Endometrium (tissue), 2 donors: ENCODE results near the gene BABAM2.
"Not testable (repeated sequence)": the region's sequence is repeated elsewhere in the genome, so short reads cannot be mapped to it uniquely, and the experiment has no call there.

Experiments
- FAIRE-seq: peaks from 2 replicates; lab custom pipeline; 2012; peaks lifted over from hg19 to GRCh38; lab: Jason Lieb, UNC
- donor health status: control.
- donor health status: control.

BABAM2 gene

GRCh38 chr2:28074137-28074536 lies 183.6 kb downstream of the BABAM2 start:
- no peak for FAIRE-seq

GRCh38 chr2:28080911-28081310 lies 190.4 kb downstream of the BABAM2 start:
- peak; percentile 94 for FAIRE-seq

- FAIRE-seq = no peak
These were observed 191.6 kb downstream of the BABAM2 start for GRCh38 chr2:28082131-28082530.

- no peak for FAIRE-seq
These were observed 192.9 kb downstream of the BABAM2 start for GRCh38 chr2:28083476-28083875.

GRCh38 chr2:28084564-28084963 lies 194.0 kb downstream of the BABAM2 start:
- no peak for FAIRE-seq

- peak; percentile 94 for FAIRE-seq
These were observed 194.7 kb downstream of the BABAM2 start for GRCh38 chr2:28085201-28085600.

GRCh38 chr2:28086611-28087010 lies 196.1 kb downstream of the BABAM2 start:
- FAIRE-seq = peak; percentile 58

GRCh38 chr2:28088970-28089369 lies 198.4 kb downstream of the BABAM2 start:
- no peak for FAIRE-seq

GRCh38 chr2:28089486-28089885 lies 199.0 kb downstream of the BABAM2 start:
- no peak for FAIRE-seq

GRCh38 chr2:28093308-28093707 lies 202.8 kb downstream of the BABAM2 start:
- FAIRE-seq = no peak

- no peak for FAIRE-seq
These were observed 203.2 kb downstream of the BABAM2 start for GRCh38 chr2:28093768-28094167.

- peak; percentile 33 for FAIRE-seq
These were observed 204.2 kb downstream of the BABAM2 start for GRCh38 chr2:28094739-28095138.

GRCh38 chr2:28095622-28096021 lies 205.1 kb downstream of the BABAM2 start:
- FAIRE-seq = no peak

GRCh38 chr2:28096421-28096820 lies 205.9 kb downstream of the BABAM2 start:
- FAIRE-seq = no peak

GRCh38 chr2:28098501-28099225 lies 208.1 kb downstream of the BABAM2 start:
- no peak for FAIRE-seq

- FAIRE-seq = no peak
These were observed 210.6 kb downstream of the BABAM2 start for GRCh38 chr2:28101123-28101522.

- no peak for FAIRE-seq
These were observed 211.4 kb downstream of the BABAM2 start for GRCh38 chr2:28101892-28102291.

- FAIRE-seq = peak; percentile 80
These were observed 211.9 kb downstream of the BABAM2 start for GRCh38 chr2:28102455-28102874.

- no peak for FAIRE-seq
These were observed 213.1 kb downstream of the BABAM2 start for GRCh38 chr2:28103611-28104010.

GRCh38 chr2:28108143-28108542 lies 217.6 kb downstream of the BABAM2 start:
- no peak for FAIRE-seq

- FAIRE-seq = not testable (repeated sequence)
These were observed 223.2 kb downstream of the BABAM2 start for GRCh38 chr2:28113771-28114170.

GRCh38 chr2:28117104-28117596 lies 226.6 kb downstream of the BABAM2 start:
- FAIRE-seq = no peak

GRCh38 chr2:28119631-28120030 lies 229.1 kb downstream of the BABAM2 start:
- FAIRE-seq = no peak

GRCh38 chr2:28128281-28128950 lies 237.9 kb downstream of the BABAM2 start:
- peak; percentile 33 for FAIRE-seq
